Endothelial cell of umbilical vein (primary cell): ENCODE results near the gene NHLRC4. TPM values are rescaled to one million over a fixed set of nuclear protein-coding genes. Genes with fewer than 3 reads are reported as not detected.

Experiments used
- BruUV-seq: library from RNA; stranded (reverse); fragments of 400-500 nt; replicated peaks from 2 replicates; lab custom pipeline; 2021; lab: Mats Ljungman, UMichigan
- CTCF ChIA-PET: fragments of 300-600, 350-600 bp; sonication (Branson Sonifier 250); formaldehyde crosslinking; loops from one replicate; lab custom pipeline; 2021; ENCODE audit warnings: antibody characterized with exemption, inconsistent platforms; lab: Charles Lee
- POLR2A ChIA-PET: fragments of 300-600, 350-600 bp; sonication (Branson Sonifier 250); formaldehyde crosslinking; loops from one replicate; lab custom pipeline; 2021; ENCODE audit warnings: antibody characterized with exemption, inconsistent platforms; lab: Charles Lee
- DNase-seq: peaks from one replicate; pipeline ENCODE4 v3.0.0-alpha.2; 2011; ENCODE audit warnings: low read depth, low spot score
- FAIRE-seq: peaks from 2 replicates; lab custom pipeline; 2011; peaks lifted over from hg19 to GRCh38; lab: Jason Lieb, UNC
- H2AFZ ChIP-seq: 2 replicates; pipeline ENCODE4 v1.6.0; 2012; ENCODE audit warnings: low read depth, low read length, control low read depth, inconsistent platforms
- H3K27ac ChIP-seq: 2 replicates; pipeline ENCODE4 v1.5.1; 2011; ENCODE audit warnings: low read depth, mild to moderate bottlenecking, control low read depth, low read length, moderate library complexity; ENCODE audit not compliant: insufficient read depth
- H3K27me3 ChIP-seq, 2 experiments: 2 replicates each; pipeline versions ENCODE4 v1.6.0 to v1.6.1; 2011; ENCODE audit warnings: low read length in 2 of 2, mixed read lengths in 1 of 2; ENCODE audit not compliant: control insufficient read depth in 2 of 2, insufficient read depth in 2 of 2
- H3K36me3 ChIP-seq, 2 experiments: 2 replicates in 1 of 2; 3 replicates in 1 of 2; pipeline ENCODE4 v1.5.1; 2011; ENCODE audit warnings: low read length in 2 of 2, mild to moderate bottlenecking in 1 of 2, moderate library complexity in 1 of 2; ENCODE audit not compliant: control insufficient read depth in 2 of 2, insufficient read depth in 2 of 2; ENCODE audit errors: extremely low read depth in 1 of 2
- H3K4me1 ChIP-seq: 3 replicates; pipeline ENCODE4 v1.5.1; 2011; ENCODE audit warnings: mild to moderate bottlenecking, low read length; ENCODE audit not compliant: control insufficient read depth, insufficient read depth; ENCODE audit errors: extremely low read depth
- H3K4me2 ChIP-seq: 2 replicates; pipeline ENCODE4 v1.6.1; 2011; ENCODE audit warnings: low read length, control low read depth, mixed read lengths; ENCODE audit not compliant: insufficient read depth
- H3K4me3 ChIP-seq, 3 experiments: fragments of 200-600 bp in 1 of 3; sonication (generic), shearing (Covaris generic) in 1 of 3; replicated peaks in 1 of 3; 2 replicates each; pipeline ENCODE4 v1.5.1; 2011 to 2016; ENCODE audit warnings: control low read depth in 3 of 3, low read length in 3 of 3, mild to moderate bottlenecking in 2 of 3, inconsistent platforms in 1 of 3, low read depth in 1 of 3, moderate library complexity in 1 of 3; ENCODE audit not compliant: insufficient read depth in 1 of 3
- H3K79me2 ChIP-seq: 2 replicates; pipeline ENCODE4 v1.6.0; 2012; ENCODE audit warnings: low read length, inconsistent platforms; ENCODE audit not compliant: control insufficient read depth, insufficient read depth
- H3K9ac ChIP-seq: replicated peaks from 2 replicates; pipeline ENCODE3; 2011; ENCODE audit warnings: low read length, control low read depth; ENCODE audit not compliant: insufficient read depth; ENCODE audit errors: extremely low read depth
- H3K9me1 ChIP-seq: replicated peaks from 3 replicates; pipeline ENCODE4 v1.6.0; 2011; ENCODE audit warnings: mild to moderate bottlenecking, low read length; ENCODE audit not compliant: control insufficient read depth, insufficient read depth; ENCODE audit errors: extremely low read depth
- H3K9me3 ChIP-seq: replicated peaks from 2 replicates; pipeline ENCODE4 v1.5.1; 2012; ENCODE audit warnings: low read length, inconsistent platforms; ENCODE audit not compliant: control insufficient read depth, insufficient read depth
- H4K20me1 ChIP-seq: replicated peaks from 2 replicates; pipeline ENCODE3; 2011; ENCODE audit warnings: mild to moderate bottlenecking, low read length; ENCODE audit not compliant: control insufficient read depth, insufficient read depth; ENCODE audit errors: extremely low read depth
- CTCF ChIP-seq, 2 donors: IDR thresholded peaks; 1 replicate in 1 of 2; 2 replicates in 1 of 2; pipeline ENCODE4 v1.5.1; 2011; ENCODE audit warnings: low read length in 2 of 2, mild to moderate bottlenecking in 2 of 2, moderate library complexity in 2 of 2, control low read depth in 1 of 2, inconsistent platforms in 1 of 2, low read depth in 1 of 2; ENCODE audit not compliant: insufficient read depth in 1 of 2; ENCODE audit errors: extremely low read depth in 1 of 2
- EZH2 ChIP-seq: IDR thresholded peaks from 2 replicates; pipeline ENCODE4 v1.6.1; 2012; ENCODE audit warnings: borderline replicate concordance, low read depth, mild to moderate bottlenecking, moderate library complexity, low read length, inconsistent platforms; ENCODE audit not compliant: severe bottlenecking
- FOS ChIP-seq: IDR thresholded peaks from 2 replicates; pipeline ENCODE4 v1.6.1; 2011; ENCODE audit warnings: mild to moderate bottlenecking, low read length, moderate library complexity, borderline replicate concordance; ENCODE audit not compliant: insufficient read depth
- GATA2 ChIP-seq: IDR thresholded peaks from 2 replicates; pipeline ENCODE4 v1.7.0; 2011; ENCODE audit warnings: low read depth, mild to moderate bottlenecking, moderate library complexity, mixed read lengths, low read length; ENCODE audit not compliant: insufficient read length, insufficient read depth
- JUN ChIP-seq: IDR thresholded peaks from 2 replicates; pipeline ENCODE4 v1.6.1; 2011; ENCODE audit warnings: borderline replicate concordance, low read depth; ENCODE audit not compliant: insufficient read length, insufficient read depth
- MAX ChIP-seq: IDR thresholded peaks from 2 replicates; pipeline ENCODE4 v1.6.1; 2011; ENCODE audit not compliant: insufficient read depth, insufficient read length
- MYC ChIP-seq: IDR thresholded peaks from one replicate; pipeline ENCODE4 v1.6.1; 2011; ENCODE audit warnings: mild to moderate bottlenecking, low read depth, low read length
- POLR2A ChIP-seq: IDR thresholded peaks from 2 replicates; pipeline ENCODE4 v1.6.1; 2012; ENCODE audit warnings: low read depth, mild to moderate bottlenecking, control low read depth, low read length
- POLR2AphosphoS5 ChIP-seq: IDR thresholded peaks from 2 replicates; pipeline ENCODE4 v1.6.1; 2012; ENCODE audit warnings: low read depth, mild to moderate bottlenecking, control low read depth, low read length, moderate library complexity; ENCODE audit not compliant: insufficient read depth
- dilution Hi-C: fragments of 300-500 bp; cut with MboI; formaldehyde crosslinking; loops from one replicate; pipeline ENCODE4 v1.15.0; 2019; ENCODE audit warnings: low sequenced_read_pairs; ENCODE audit not compliant: extremely low pct_ligation_motif_present
- intact Hi-C: fragments of 100-400 bp; cut with micrococcal nuclease; formaldehyde crosslinking; loops from one replicate; pipeline ENCODE4 v1.10.0; 2022
- polyA plus RNA-seq, 4 experiments: library from polyadenylated mRNA; depleted of rRNA in 3 of 4; stranded (reverse) in 3 of 4; unstranded in 1 of 4; fragments of >200 nt; gene quantifications; 2 replicates each; pipeline versions ENCODE4 v1.2.1 to v1.2.3, GENCODE V29; 2011 to 2012; ENCODE audit warnings: missing spikeins in 1 of 4
- total RNA-seq: library from RNA; stranded (reverse); gene quantifications from 2 replicates; pipeline ENCODE4 v1.2.3, GENCODE V29; 2021

The NHLRC4 gene
- total and polyA plus RNA-seq, 2 donors (not counting 3 experiments of a cell fraction or from before 2014, with no cell fraction given), result 0.73 to 0.94 TPM

- peaks cover 16% of the 10 kb centered on the region for H3K4me1 ChIP-seq
- H3K9me1 ChIP-seq, result no peaks in the 10 kb centered on the region
- H2AFZ ChIP-seq, result peak overlapping the region; percentile 78
- no TSS peak for BruUV-seq
- H3K9me3 ChIP-seq, result no peaks in the 10 kb centered on the region
- DNase-seq (peak; percentile 55), FAIRE-seq (no peak)
- dilution Hi-C loops (no loop called here), intact Hi-C loops (no loop called here)
- no peaks in the 10 kb centered on the region for H4K20me1 ChIP-seq
- no peaks in the 10 kb centered on the region for H3K27me3 ChIP-seq
- H3K27ac ChIP-seq, result peak overlapping the region; percentile 51
- H3K9ac ChIP-seq, result peak overlapping the region; percentile 64
- CTCF ChIA-PET, result interaction anchor here (0.7 to 1.2 kb wide), 10 partner anchors 10 to 69 kb away, joined by 3 to 8 read pairs (median 3); partner anchors contain the start of gene METTL26
- TF ChIP-seq GATA2 (no peak), FOS (no peak), POLR2AphosphoS5 (peak; percentile 52), EZH2 (no peak), MYC (no peak), POLR2A (peak; percentile 43), CTCF (IDR thresholded peaks at IDR 0.05; ENCODE audit: extremely low read depth in 1 of 2, insufficient read depth in 1 of 2, low read depth in 1 of 2, low read length in 2 of 2) (no peak), JUN (no peak), MAX (no peak)
- peaks cover 0 to 3% of the 10 kb centered on the region in 2 experiments for H3K36me3 ChIP-seq
- POLR2A ChIA-PET, result no interaction called here
- peak overlapping the region; percentile 20 to 79 (median 44) for H3K4me3 ChIP-seq
- H3K4me2 ChIP-seq, result peak overlapping the region; percentile 53
- H3K79me2 ChIP-seq, result peaks cover 27% of the 10 kb centered on the region
Measured at GRCh38 chr16:590188-590814, 23.5 kb downstream of the NHLRC4 start.
